HUES6 (cell line): ENCODE results near the gene PAK4.
"Not testable (repeated sequence)": the region's sequence is repeated elsewhere in the genome, so short reads cannot be mapped to it uniquely, and the experiment has no call there.

Experiments
- H3K27ac ChIP-seq: 2 replicates; pipeline ENCODE4 v1.7.0; 2013; ENCODE audit warnings: low read depth, mild to moderate bottlenecking, low read length, inconsistent platforms
- H3K27me3 ChIP-seq: 2 replicates; pipeline ENCODE4 v1.6.1; 2013; ENCODE audit warnings: low read length; ENCODE audit not compliant: control insufficient read depth, insufficient read depth
- H3K36me3 ChIP-seq: 2 replicates; pipeline ENCODE4 v1.6.1; 2013; ENCODE audit warnings: low read length; ENCODE audit not compliant: control insufficient read depth, insufficient read depth
- H3K4me1 ChIP-seq: 2 replicates; pipeline ENCODE4 v1.6.1; 2013; ENCODE audit warnings: low read length; ENCODE audit not compliant: control insufficient read depth, insufficient read depth
- H3K4me3 ChIP-seq: 2 replicates; pipeline ENCODE4 v1.5.1; 2013; ENCODE audit warnings: low read depth, low read length
- H3K9ac ChIP-seq: one replicate; pipeline ENCODE4 v1.6.1; 2013; ENCODE audit warnings: mild to moderate bottlenecking, low read length
- H3K9me3 ChIP-seq: 2 replicates; pipeline ENCODE4 v1.6.1; 2013; ENCODE audit warnings: low read depth, low read length; ENCODE audit not compliant: control insufficient read depth, insufficient read depth

Gene PAK4

GRCh38 chr19:39103151-39103550 lies 22.4 kb upstream of the PAK4 start:
- H3K27me3 ChIP-seq: peaks cover 21% of the 10 kb centered on the region
- H3K4me1 ChIP-seq: no peaks in the 10 kb centered on the region
- no peaks in the 10 kb centered on the region for H3K36me3 ChIP-seq
- H3K27ac ChIP-seq: no peak overlapping the region
- H3K9me3 ChIP-seq: no peaks in the 10 kb centered on the region
- no peak overlapping the region for H3K9ac ChIP-seq
- no peak overlapping the region for H3K4me3 ChIP-seq

GRCh38 chr19:39104186-39104596 lies 21.4 kb upstream of the PAK4 start:
- Histone ChIP-seq H3K4me3 (no peak overlapping the region), H3K9me3 (no peaks in the 10 kb centered on the region), H3K36me3 (no peaks in the 10 kb centered on the region), H3K27me3 (peaks cover 12% of the 10 kb centered on the region), H3K27ac (no peak overlapping the region), H3K4me1 (no peaks in the 10 kb centered on the region), H3K9ac (no peak overlapping the region)

- peaks cover 6% of the 10 kb centered on the region; the same call in 1 of the 2 replicates for H3K27me3 ChIP-seq
- no peaks in the 10 kb centered on the region for H3K4me1 ChIP-seq
- H3K9me3 ChIP-seq: no peaks in the 10 kb centered on the region
- H3K9ac ChIP-seq: no peak overlapping the region
- no peaks in the 10 kb centered on the region for H3K36me3 ChIP-seq
- no peak overlapping the region for H3K4me3 ChIP-seq
- H3K27ac ChIP-seq: no peak overlapping the region
Observed at GRCh38 chr19:39106194-39106593, 19.4 kb upstream of the PAK4 start.

GRCh38 chr19:39109641-39110040 lies 15.9 kb upstream of the PAK4 start:
- H3K36me3 ChIP-seq: no peaks in the 10 kb centered on the region
- H3K4me3 ChIP-seq: no peak overlapping the region
- H3K27me3 ChIP-seq: peaks cover 6% of the 10 kb centered on the region; the same call in 1 of the 2 replicates
- H3K9me3 ChIP-seq: no peaks in the 10 kb centered on the region
- H3K9ac ChIP-seq: no peak overlapping the region
- no peak overlapping the region for H3K27ac ChIP-seq
- H3K4me1 ChIP-seq: peaks cover 7% of the 10 kb centered on the region; the same call in 1 of the 2 replicates

- Histone ChIP-seq H3K27me3 (peaks cover 6% of the 10 kb centered on the region; the same call in 1 of the 2 replicates), H3K9me3 (no peaks in the 10 kb centered on the region), H3K4me3 (no peak overlapping the region), H3K4me1 (peaks cover 7% of the 10 kb centered on the region; the same call in 1 of the 2 replicates), H3K27ac (no peak overlapping the region), H3K36me3 (no peaks in the 10 kb centered on the region), H3K9ac (no peak overlapping the region)
Observed at GRCh38 chr19:39110263-39110967, 15.2 kb upstream of the PAK4 start.

- H3K27ac ChIP-seq: no peak overlapping the region
- no peaks in the 10 kb centered on the region for H3K9me3 ChIP-seq
Observed at GRCh38 chr19:39111593-39112199, 13.9 kb upstream of the PAK4 start.

GRCh38 chr19:39112338-39112890 lies 13.2 kb upstream of the PAK4 start:
- Histone ChIP-seq H3K9ac (no peak overlapping the region), H3K27me3 (no peaks in the 10 kb centered on the region)

More at GRCh38 chr19:39111593-39112199, 13.9 kb upstream of the PAK4 start:
- no peaks in the 10 kb centered on the region for H3K36me3 ChIP-seq
- no peak overlapping the region for H3K9ac ChIP-seq
- peaks cover 7% of the 10 kb centered on the region; the same call in 1 of the 2 replicates for H3K4me1 ChIP-seq
- H3K4me3 ChIP-seq: no peak overlapping the region
- no peaks in the 10 kb centered on the region for H3K27me3 ChIP-seq

GRCh38 chr19:39113199-39113598 lies 12.4 kb upstream of the PAK4 start:
- no peaks in the 10 kb centered on the region for H3K27me3 ChIP-seq
- H3K36me3 ChIP-seq: no peaks in the 10 kb centered on the region
- H3K27ac ChIP-seq: no peak overlapping the region
- peaks cover 7% of the 10 kb centered on the region; the same call in 1 of the 2 replicates for H3K4me1 ChIP-seq
- no peaks in the 10 kb centered on the region for H3K9me3 ChIP-seq
- no peak overlapping the region for H3K4me3 ChIP-seq
- no peak overlapping the region for H3K9ac ChIP-seq

More at GRCh38 chr19:39112338-39112890, 13.2 kb upstream of the PAK4 start:
- no peak overlapping the region for H3K4me3 ChIP-seq
- H3K36me3 ChIP-seq: no peaks in the 10 kb centered on the region
- H3K27ac ChIP-seq: no peak overlapping the region
- no peaks in the 10 kb centered on the region for H3K9me3 ChIP-seq
- peaks cover 7% of the 10 kb centered on the region; the same call in 1 of the 2 replicates for H3K4me1 ChIP-seq

- H3K27ac ChIP-seq: no peak overlapping the region
- H3K4me3 ChIP-seq: no peak overlapping the region
- H3K4me1 ChIP-seq: peaks cover 7% of the 10 kb centered on the region; the same call in 1 of the 2 replicates
- no peaks in the 10 kb centered on the region for H3K36me3 ChIP-seq
- no peak overlapping the region for H3K9ac ChIP-seq
- no peaks in the 10 kb centered on the region for H3K9me3 ChIP-seq
- H3K27me3 ChIP-seq: no peaks in the 10 kb centered on the region
Observed at GRCh38 chr19:39115105-39115847, 10.3 kb upstream of the PAK4 start.

- H3K9me3 ChIP-seq, H3K27me3 ChIP-seq, H3K27ac ChIP-seq, H3K4me1 ChIP-seq, H3K4me3 ChIP-seq, H3K9ac ChIP-seq, H3K36me3 ChIP-seq: not testable (repeated sequence)
Observed at GRCh38 chr19:39117023-39117422, 8.6 kb upstream of the PAK4 start.
